GM04503 (cell line): ENCODE measurements around the gene LRRC70.

ENCODE experiments used
- DNase-seq: peaks from one replicate; pipeline ENCODE4 v3.0.0-alpha.2; 2012; ENCODE audit warnings: low read depth

The LRRC70 gene

GRCh38 chr5:62575489-62575888 is 3.1 kb upstream of the LRRC70 start:
- no peak for DNase-seq

- DNase-seq: no peak
Observed at GRCh38 chr5:62576570-62577170, 1.9 kb upstream of the LRRC70 start.

GRCh38 chr5:62577488-62577887 is 1.1 kb upstream of the LRRC70 start:
- no peak for DNase-seq

- DNase-seq: no peak
Observed at GRCh38 chr5:62579761-62580160, 1.1 kb downstream of the LRRC70 start.

- no peak for DNase-seq
Observed at GRCh38 chr5:62581836-62582597, 3.4 kb downstream of the LRRC70 start.

GRCh38 chr5:62584391-62584790 is 5.8 kb downstream of the LRRC70 start:
- no peak for DNase-seq

- no peak for DNase-seq
Observed at GRCh38 chr5:62585306-62585705, 6.7 kb downstream of the LRRC70 start.

- DNase-seq: no peak
Observed at GRCh38 chr5:62585751-62586150, 7.1 kb downstream of the LRRC70 start.

GRCh38 chr5:62587737-62588136 is 9.1 kb downstream of the LRRC70 start:
- no peak for DNase-seq

- DNase-seq: no peak
Observed at GRCh38 chr5:62588668-62589067, 10.0 kb downstream of the LRRC70 start.

- DNase-seq: no peak
Observed at GRCh38 chr5:62589504-62589903, 10.9 kb downstream of the LRRC70 start.

- DNase-seq: no peak
Observed at GRCh38 chr5:62590387-62590786, 11.8 kb downstream of the LRRC70 start.

GRCh38 chr5:62592558-62592957 is 13.9 kb downstream of the LRRC70 start:
- DNase-seq: no peak

- DNase-seq: no peak
Observed at GRCh38 chr5:62593331-62593730, 14.7 kb downstream of the LRRC70 start.

GRCh38 chr5:62594364-62594984 is 15.9 kb downstream of the LRRC70 start:
- no peak for DNase-seq

- peak; percentile 36 for DNase-seq
Observed at GRCh38 chr5:62596096-62596495, 17.5 kb downstream of the LRRC70 start.

GRCh38 chr5:62596691-62597090 is 18.1 kb downstream of the LRRC70 start:
- no peak for DNase-seq

- no peak for DNase-seq
Observed at GRCh38 chr5:62597314-62597713, 18.7 kb downstream of the LRRC70 start.

- no peak for DNase-seq
Observed at GRCh38 chr5:62600560-62601252, 22.1 kb downstream of the LRRC70 start.

- no peak for DNase-seq
Observed at GRCh38 chr5:62603934-62604333, 25.3 kb downstream of the LRRC70 start.

GRCh38 chr5:62605638-62606037 is 27.0 kb downstream of the LRRC70 start:
- no peak for DNase-seq

GRCh38 chr5:62606878-62607277 is 28.3 kb downstream of the LRRC70 start:
- DNase-seq: no peak

GRCh38 chr5:62607615-62608014 is 29.0 kb downstream of the LRRC70 start:
- DNase-seq: no peak
